ENCODE results near the gene EBLN2.

DNA sequence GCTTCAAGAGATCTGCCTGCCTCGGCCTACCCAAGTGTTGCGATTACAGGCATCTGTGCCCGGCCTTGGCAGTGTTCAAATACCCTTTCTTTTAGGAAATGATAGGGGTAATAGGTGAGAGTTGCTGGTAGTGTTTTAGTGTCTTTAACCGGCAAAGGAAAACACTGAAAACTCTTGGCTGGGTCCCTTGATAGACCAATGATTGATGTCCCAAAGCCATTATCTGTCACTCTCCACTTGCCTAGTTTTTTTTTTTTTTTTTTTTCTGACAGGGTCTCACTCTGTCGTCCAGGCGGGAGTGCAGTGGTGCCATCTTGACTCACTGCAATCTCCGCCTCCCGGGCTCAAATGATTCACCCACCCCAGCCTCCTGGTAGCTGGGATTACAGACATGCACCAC, 19.7 kb downstream of the EBLN2 start:
- TF ChIP-seq EZH2 (IDR thresholded peaks at IDR 0.05; ENCODE audit: low read depth, unreplicated experiment) (no peak), POLR2AphosphoS5 (IDR thresholded peaks at IDR 0.05; ENCODE audit: low read depth) (no peak), CREB1 (CRISPR knock-in tag; IDR thresholded peaks at IDR 0.05; ENCODE audit: low read depth) (no peak), NANOG (IDR thresholded peaks at IDR 0.05; ENCODE audit: borderline replicate concordance) (no peak)
- TF ChIP-seq, protein P1, sequence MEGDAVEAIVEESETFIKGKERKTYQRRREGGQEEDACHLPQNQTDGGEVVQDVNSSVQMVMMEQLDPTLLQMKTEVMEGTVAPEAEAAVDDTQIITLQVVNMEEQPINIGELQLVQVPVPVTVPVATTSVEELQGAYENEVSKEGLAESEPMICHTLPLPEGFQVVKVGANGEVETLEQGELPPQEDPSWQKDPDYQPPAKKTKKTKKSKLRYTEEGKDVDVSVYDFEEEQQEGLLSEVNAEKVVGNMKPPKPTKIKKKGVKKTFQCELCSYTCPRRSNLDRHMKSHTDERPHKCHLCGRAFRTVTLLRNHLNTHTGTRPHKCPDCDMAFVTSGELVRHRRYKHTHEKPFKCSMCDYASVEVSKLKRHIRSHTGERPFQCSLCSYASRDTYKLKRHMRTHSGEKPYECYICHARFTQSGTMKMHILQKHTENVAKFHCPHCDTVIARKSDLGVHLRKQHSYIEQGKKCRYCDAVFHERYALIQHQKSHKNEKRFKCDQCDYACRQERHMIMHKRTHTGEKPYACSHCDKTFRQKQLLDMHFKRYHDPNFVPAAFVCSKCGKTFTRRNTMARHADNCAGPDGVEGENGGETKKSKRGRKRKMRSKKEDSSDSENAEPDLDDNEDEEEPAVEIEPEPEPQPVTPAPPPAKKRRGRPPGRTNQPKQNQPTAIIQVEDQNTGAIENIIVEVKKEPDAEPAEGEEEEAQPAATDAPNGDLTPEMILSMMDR (conservative IDR thresholded peaks at IDR 0.05; ENCODE audit: low read depth in 2 of 2) = no peak
- TF ChIP-seq, protein P2, sequence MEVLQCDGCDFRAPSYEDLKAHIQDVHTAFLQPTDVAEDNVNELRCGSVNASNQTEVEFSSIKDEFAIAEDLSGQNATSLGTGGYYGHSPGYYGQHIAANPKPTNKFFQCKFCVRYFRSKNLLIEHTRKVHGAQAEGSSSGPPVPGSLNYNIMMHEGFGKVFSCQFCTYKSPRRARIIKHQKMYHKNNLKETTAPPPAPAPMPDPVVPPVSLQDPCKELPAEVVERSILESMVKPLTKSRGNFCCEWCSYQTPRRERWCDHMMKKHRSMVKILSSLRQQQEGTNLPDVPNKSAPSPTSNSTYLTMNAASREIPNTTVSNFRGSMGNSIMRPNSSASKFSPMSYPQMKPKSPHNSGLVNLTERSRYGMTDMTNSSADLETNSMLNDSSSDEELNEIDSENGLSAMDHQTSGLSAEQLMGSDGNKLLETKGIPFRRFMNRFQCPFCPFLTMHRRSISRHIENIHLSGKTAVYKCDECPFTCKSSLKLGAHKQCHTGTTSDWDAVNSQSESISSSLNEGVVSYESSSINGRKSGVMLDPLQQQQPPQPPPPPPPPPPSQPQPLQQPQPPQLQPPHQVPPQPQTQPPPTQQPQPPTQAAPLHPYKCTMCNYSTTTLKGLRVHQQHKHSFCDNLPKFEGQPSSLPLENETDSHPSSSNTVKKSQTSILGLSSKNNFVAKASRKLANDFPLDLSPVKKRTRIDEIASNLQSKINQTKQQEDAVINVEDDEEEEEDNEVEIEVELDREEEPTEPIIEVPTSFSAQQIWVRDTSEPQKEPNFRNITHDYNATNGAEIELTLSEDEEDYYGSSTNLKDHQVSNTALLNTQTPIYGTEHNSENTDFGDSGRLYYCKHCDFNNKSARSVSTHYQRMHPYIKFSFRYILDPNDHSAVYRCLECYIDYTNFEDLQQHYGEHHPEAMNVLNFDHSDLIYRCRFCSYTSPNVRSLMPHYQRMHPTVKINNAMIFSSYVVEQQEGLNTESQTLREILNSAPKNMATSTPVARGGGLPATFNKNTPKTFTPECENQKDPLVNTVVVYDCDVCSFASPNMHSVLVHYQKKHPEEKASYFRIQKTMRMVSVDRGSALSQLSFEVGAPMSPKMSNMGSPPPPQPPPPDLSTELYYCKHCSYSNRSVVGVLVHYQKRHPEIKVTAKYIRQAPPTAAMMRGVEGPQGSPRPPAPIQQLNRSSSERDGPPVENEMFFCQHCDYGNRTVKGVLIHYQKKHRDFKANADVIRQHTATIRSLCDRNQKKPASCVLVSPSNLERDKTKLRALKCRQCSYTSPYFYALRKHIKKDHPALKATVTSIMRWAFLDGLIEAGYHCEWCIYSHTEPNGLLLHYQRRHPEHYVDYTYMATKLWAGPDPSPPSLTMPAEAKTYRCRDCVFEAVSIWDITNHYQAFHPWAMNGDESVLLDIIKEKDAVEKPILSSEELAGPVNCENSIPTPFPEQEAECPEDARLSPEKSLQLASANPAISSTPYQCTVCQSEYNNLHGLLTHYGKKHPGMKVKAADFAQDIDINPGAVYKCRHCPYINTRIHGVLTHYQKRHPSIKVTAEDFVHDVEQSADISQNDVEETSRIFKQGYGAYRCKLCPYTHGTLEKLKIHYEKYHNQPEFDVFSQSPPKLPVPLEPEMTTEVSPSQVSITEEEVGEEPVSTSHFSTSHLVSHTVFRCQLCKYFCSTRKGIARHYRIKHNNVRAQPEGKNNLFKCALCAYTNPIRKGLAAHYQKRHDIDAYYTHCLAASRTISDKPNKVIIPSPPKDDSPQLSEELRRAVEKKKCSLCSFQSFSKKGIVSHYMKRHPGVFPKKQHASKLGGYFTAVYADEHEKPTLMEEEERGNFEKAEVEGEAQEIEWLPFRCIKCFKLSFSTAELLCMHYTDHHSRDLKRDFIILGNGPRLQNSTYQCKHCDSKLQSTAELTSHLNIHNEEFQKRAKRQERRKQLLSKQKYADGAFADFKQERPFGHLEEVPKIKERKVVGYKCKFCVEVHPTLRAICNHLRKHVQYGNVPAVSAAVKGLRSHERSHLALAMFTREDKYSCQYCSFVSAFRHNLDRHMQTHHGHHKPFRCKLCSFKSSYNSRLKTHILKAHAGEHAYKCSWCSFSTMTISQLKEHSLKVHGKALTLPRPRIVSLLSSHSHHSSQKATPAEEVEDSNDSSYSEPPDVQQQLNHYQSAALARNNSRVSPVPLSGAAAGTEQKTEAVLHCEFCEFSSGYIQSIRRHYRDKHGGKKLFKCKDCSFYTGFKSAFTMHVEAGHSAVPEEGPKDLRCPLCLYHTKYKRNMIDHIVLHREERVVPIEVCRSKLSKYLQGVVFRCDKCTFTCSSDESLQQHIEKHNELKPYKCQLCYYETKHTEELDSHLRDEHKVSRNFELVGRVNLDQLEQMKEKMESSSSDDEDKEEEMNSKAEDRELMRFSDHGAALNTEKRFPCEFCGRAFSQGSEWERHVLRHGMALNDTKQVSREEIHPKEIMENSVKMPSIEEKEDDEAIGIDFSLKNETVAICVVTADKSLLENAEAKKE (CRISPR knock-in tag; IDR thresholded peaks at IDR 0.05) = no peak

Data from GM23338 (cell line).